ENCODE data around the gene SDK1. TPM values are rescaled to one million over a fixed set of nuclear protein-coding genes. Genes with fewer than 3 reads are reported as not detected.
"Not testable (repeated sequence)": the region's sequence is repeated elsewhere in the genome, so short reads cannot be mapped to it uniquely, and the experiment has no call there.

Gene SDK1
- total and polyA plus RNA-seq, 2 donors (not counting 3 experiments of a cell fraction or from before 2014, with no cell fraction given), result 1.6 to 3.9 TPM

- BruUV-seq (replicated peaks), result no TSS peak
- intact Hi-C loops (cut with micrococcal nuclease), result no loop called here
These were observed 660.9 kb downstream of the SDK1 start for GRCh38 chr7:3961857-3962503.

GRCh38 chr7:3963768-3964167 is 662.7 kb downstream of the SDK1 start:
- H3K4me3 ChIP-seq (replicated peaks in 1 of 3; ENCODE audit: insufficient read depth in 1 of 3, low read depth in 1 of 3, low read length in 3 of 3); H3K27ac ChIP-seq (ENCODE audit: insufficient read depth, low read depth, low read length); H3K27me3 ChIP-seq (ENCODE audit: control insufficient read depth in 2 of 2, insufficient read depth in 2 of 2, low read length in 2 of 2); H3K4me1 ChIP-seq (ENCODE audit: control insufficient read depth, extremely low read depth, insufficient read depth, low read length); H3K4me2 ChIP-seq (ENCODE audit: insufficient read depth, low read length); POLR2A ChIA-PET; H2AFZ ChIP-seq (ENCODE audit: low read depth, low read length); H3K79me2 ChIP-seq (ENCODE audit: control insufficient read depth, insufficient read depth, low read length); BruUV-seq (replicated peaks); H4K20me1 ChIP-seq (replicated peaks; ENCODE audit: control insufficient read depth, extremely low read depth, insufficient read depth, low read length); dilution Hi-C loops (cut with MboI; ENCODE audit: extremely low pct_ligation_motif_present, low sequenced_read_pairs); intact Hi-C loops (cut with micrococcal nuclease); H3K9me3 ChIP-seq (replicated peaks; ENCODE audit: control insufficient read depth, insufficient read depth, low read length); FAIRE-seq; H3K9ac ChIP-seq (replicated peaks; ENCODE audit: extremely low read depth, insufficient read depth, low read length); CTCF ChIA-PET; DNase-seq (ENCODE audit: low read depth, low spot score); H3K9me1 ChIP-seq (replicated peaks; ENCODE audit: control insufficient read depth, extremely low read depth, insufficient read depth, low read length); H3K36me3 ChIP-seq (ENCODE audit: control insufficient read depth in 2 of 2, extremely low read depth in 1 of 2, insufficient read depth in 2 of 2, low read length in 2 of 2): not testable (repeated sequence)

More at GRCh38 chr7:3961857-3962503, 660.9 kb downstream of the SDK1 start:
- H2AFZ ChIP-seq (ENCODE audit: low read depth, low read length), result no peak overlapping the region
- no peaks in the 10 kb centered on the region for H3K9me3 ChIP-seq (replicated peaks; ENCODE audit: control insufficient read depth, insufficient read depth, low read length)
- H3K9me1 ChIP-seq (replicated peaks; ENCODE audit: control insufficient read depth, extremely low read depth, insufficient read depth, low read length), result no peaks in the 10 kb centered on the region
- no peak for TF ChIP-seq JUN (IDR thresholded peaks at IDR 0.05; ENCODE audit: borderline replicate concordance, insufficient read depth, insufficient read length, low read depth)
- TF ChIP-seq EZH2 (IDR thresholded peaks at IDR 0.05; ENCODE audit: borderline replicate concordance, low read depth, low read length, severe bottlenecking), result no peak
- H3K4me3 ChIP-seq (replicated peaks in 1 of 3; ENCODE audit: insufficient read depth in 1 of 3, low read depth in 1 of 3, low read length in 3 of 3), result no peak overlapping the region
- CTCF ChIA-PET, result no interaction called here
- no peaks in the 10 kb centered on the region for H3K79me2 ChIP-seq (ENCODE audit: control insufficient read depth, insufficient read depth, low read length)
- no peaks in the 10 kb centered on the region for H4K20me1 ChIP-seq (replicated peaks; ENCODE audit: control insufficient read depth, extremely low read depth, insufficient read depth, low read length)
- H3K9ac ChIP-seq (replicated peaks; ENCODE audit: extremely low read depth, insufficient read depth, low read length), result no peak overlapping the region
- H3K4me2 ChIP-seq (ENCODE audit: insufficient read depth, low read length), result no peak overlapping the region
- no peaks in the 10 kb centered on the region for H3K36me3 ChIP-seq (ENCODE audit: control insufficient read depth in 2 of 2, extremely low read depth in 1 of 2, insufficient read depth in 2 of 2, low read length in 2 of 2)
- no peaks in the 10 kb centered on the region for H3K27me3 ChIP-seq (ENCODE audit: control insufficient read depth in 2 of 2, insufficient read depth in 2 of 2, low read length in 2 of 2)
- POLR2A ChIA-PET, result no interaction called here
- no peak overlapping the region for H3K27ac ChIP-seq (ENCODE audit: insufficient read depth, low read depth, low read length)
- no peak for FAIRE-seq
- DNase-seq (ENCODE audit: low read depth, low spot score), result no peak
- no peaks in the 10 kb centered on the region for H3K4me1 ChIP-seq (ENCODE audit: control insufficient read depth, extremely low read depth, insufficient read depth, low read length)
- dilution Hi-C loops (cut with MboI; ENCODE audit: extremely low pct_ligation_motif_present, low sequenced_read_pairs), result no loop called here

Data from endothelial cell of umbilical vein (primary cell).